ENCODE data around the gene ZFP1.
A peak's percentile ranks its signal among the peaks of the same experiment; 100 is the strongest.

ZFP1 gene

GRCh38 chr16:75197522-75198134 is 49.3 kb downstream of the ZFP1 start:
- ATAC-seq: no peak
- TF ChIP-seq TOX (CRISPR knock-in tag; IDR thresholded peaks at IDR 0.05; ENCODE audit: borderline replicate concordance) (no peak), RARB (CRISPR knock-in tag; IDR thresholded peaks at IDR 0.05) (no peak)
- TF ChIP-seq, protein P1, sequence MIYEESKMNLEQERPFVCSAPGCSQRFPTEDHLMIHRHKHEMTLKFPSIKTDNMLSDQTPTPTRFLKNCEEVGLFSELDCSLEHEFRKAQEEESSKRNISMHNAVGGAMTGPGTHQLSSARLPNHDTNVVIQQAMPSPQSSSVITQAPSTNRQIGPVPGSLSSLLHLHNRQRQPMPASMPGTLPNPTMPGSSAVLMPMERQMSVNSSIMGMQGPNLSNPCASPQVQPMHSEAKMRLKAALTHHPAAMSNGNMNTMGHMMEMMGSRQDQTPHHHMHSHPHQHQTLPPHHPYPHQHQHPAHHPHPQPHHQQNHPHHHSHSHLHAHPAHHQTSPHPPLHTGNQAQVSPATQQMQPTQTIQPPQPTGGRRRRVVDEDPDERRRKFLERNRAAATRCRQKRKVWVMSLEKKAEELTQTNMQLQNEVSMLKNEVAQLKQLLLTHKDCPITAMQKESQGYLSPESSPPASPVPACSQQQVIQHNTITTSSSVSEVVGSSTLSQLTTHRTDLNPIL (CRISPR knock-in tag; IDR thresholded peaks at IDR 0.05; ENCODE audit: low read depth): no peak

DNA sequence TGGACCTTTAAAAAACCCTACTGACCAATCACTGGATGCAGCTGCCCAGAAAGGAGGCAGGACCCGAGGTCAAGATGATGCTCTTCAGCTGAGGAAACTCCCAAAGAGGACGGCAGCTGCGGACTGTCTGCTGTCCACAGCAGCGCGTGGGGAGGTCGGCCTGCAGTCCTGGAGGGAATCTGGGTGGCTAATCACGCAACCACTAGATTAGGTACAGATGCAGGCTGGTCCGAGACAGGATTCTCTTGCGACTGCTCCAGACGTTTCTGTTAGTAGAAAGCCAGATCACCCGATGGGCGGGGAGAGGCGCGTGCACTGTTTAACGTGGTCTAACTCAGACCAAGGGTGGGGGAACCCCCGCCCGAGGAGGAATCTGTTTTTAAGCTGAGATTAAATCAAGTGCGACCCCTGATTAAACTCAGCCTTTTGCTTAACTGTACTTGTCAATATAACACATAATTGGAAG is 49.8 kb downstream of the ZFP1 start:
- ATAC-seq: peak; percentile 23; the same call in 2 of the 3 replicates
- no peak for TF ChIP-seq ZFP30 (CRISPR knock-in tag; IDR thresholded peaks at IDR 0.05)

GRCh38 chr16:75202069-75202590 is 53.8 kb downstream of the ZFP1 start:
- no peak for TF ChIP-seq ZNF70 (CRISPR knock-in tag; IDR thresholded peaks at IDR 0.05)
- no peak for TF ChIP-seq ESRRG (CRISPR knock-in tag; IDR thresholded peaks at IDR 0.05)
- TF ChIP-seq TSHZ2 (CRISPR knock-in tag; IDR thresholded peaks at IDR 0.05): no peak
- no peak for TF ChIP-seq ZC3H10 (CRISPR knock-in tag; IDR thresholded peaks at IDR 0.05)
- TF ChIP-seq ZNF8 (CRISPR knock-in tag; IDR thresholded peaks at IDR 0.05): no peak
- TF ChIP-seq ARNTL (CRISPR knock-in tag; IDR thresholded peaks at IDR 0.05; ENCODE audit: borderline replicate concordance, low read depth): no peak
- no peak for TF ChIP-seq SNAI2 (CRISPR knock-in tag; IDR thresholded peaks at IDR 0.05)
- TF ChIP-seq PPARA (CRISPR knock-in tag; IDR thresholded peaks at IDR 0.05; ENCODE audit: borderline replicate concordance): no peak
- no peak for TF ChIP-seq CSRNP3 (CRISPR knock-in tag; IDR thresholded peaks at IDR 0.05)
- no peak for TF ChIP-seq TCF4 (CRISPR knock-in tag; IDR thresholded peaks at IDR 0.05; ENCODE audit: borderline replicate concordance)
- no peak for TF ChIP-seq BACH2 (CRISPR knock-in tag; IDR thresholded peaks at IDR 0.05; ENCODE audit: borderline replicate concordance)
- TF ChIP-seq ZFP3 (CRISPR knock-in tag; IDR thresholded peaks at IDR 0.05): no peak
- no peak for TF ChIP-seq CSDC2 (CRISPR knock-in tag; IDR thresholded peaks at IDR 0.05)
- TF ChIP-seq, protein P1 (CRISPR knock-in tag; IDR thresholded peaks at IDR 0.05; ENCODE audit: low read depth): no peak
- TF ChIP-seq ISL1 (CRISPR knock-in tag; IDR thresholded peaks at IDR 0.05): no peak
- no peak for TF ChIP-seq RARB (CRISPR knock-in tag; IDR thresholded peaks at IDR 0.05)
- TF ChIP-seq ZFP30 (CRISPR knock-in tag; IDR thresholded peaks at IDR 0.05): no peak
- no peak for TF ChIP-seq ZNF565 (CRISPR knock-in tag; conservative IDR thresholded peaks at IDR 0.05; ENCODE audit: low read depth)
- no peak for TF ChIP-seq OSR1 (CRISPR knock-in tag; IDR thresholded peaks at IDR 0.05)
- ATAC-seq: no peak

- ATAC-seq: no peak
- TF ChIP-seq ZFP3 (CRISPR knock-in tag; IDR thresholded peaks at IDR 0.05) (no peak), RARB (CRISPR knock-in tag; IDR thresholded peaks at IDR 0.05) (no peak), CSRNP3 (CRISPR knock-in tag; IDR thresholded peaks at IDR 0.05) (no peak), ZFP30 (CRISPR knock-in tag; IDR thresholded peaks at IDR 0.05) (no peak), ZC3H10 (CRISPR knock-in tag; IDR thresholded peaks at IDR 0.05) (no peak), BACH2 (CRISPR knock-in tag; IDR thresholded peaks at IDR 0.05; ENCODE audit: borderline replicate concordance) (no peak), ZNF8 (CRISPR knock-in tag; IDR thresholded peaks at IDR 0.05) (no peak), PATZ1 (CRISPR knock-in tag; IDR thresholded peaks at IDR 0.05; ENCODE audit: borderline replicate concordance) (no peak)
- TF ChIP-seq, protein P2, sequence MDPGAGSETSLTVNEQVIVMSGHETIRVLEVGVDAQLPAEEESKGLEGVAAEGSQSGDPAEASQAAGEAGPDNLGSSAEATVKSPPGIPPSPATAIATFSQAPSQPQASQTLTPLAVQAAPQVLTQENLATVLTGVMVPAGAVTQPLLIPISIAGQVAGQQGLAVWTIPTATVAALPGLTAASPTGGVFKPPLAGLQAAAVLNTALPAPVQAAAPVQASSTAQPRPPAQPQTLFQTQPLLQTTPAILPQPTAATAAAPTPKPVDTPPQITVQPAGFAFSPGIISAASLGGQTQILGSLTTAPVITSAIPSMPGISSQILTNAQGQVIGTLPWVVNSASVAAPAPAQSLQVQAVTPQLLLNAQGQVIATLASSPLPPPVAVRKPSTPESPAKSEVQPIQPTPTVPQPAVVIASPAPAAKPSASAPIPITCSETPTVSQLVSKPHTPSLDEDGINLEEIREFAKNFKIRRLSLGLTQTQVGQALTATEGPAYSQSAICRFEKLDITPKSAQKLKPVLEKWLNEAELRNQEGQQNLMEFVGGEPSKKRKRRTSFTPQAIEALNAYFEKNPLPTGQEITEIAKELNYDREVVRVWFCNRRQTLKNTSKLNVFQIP (CRISPR knock-in tag; IDR thresholded peaks at IDR 0.05; ENCODE audit: borderline replicate concordance, low read depth): no peak
- TF ChIP-seq, protein P1 (CRISPR knock-in tag; IDR thresholded peaks at IDR 0.05; ENCODE audit: low read depth): no peak
These were observed 54.8 kb downstream of the ZFP1 start for GRCh38 chr16:75203096-75203495.
